Measurements from ENCODE around the gene KRT27. TPM values are rescaled to one million over a fixed set of nuclear protein-coding genes. Genes with fewer than 3 reads are reported as not detected.

The KRT27 gene
- total and polyA plus RNA-seq, 9 of the 15 experiments (the other 6 are each of a cell fraction or from before 2014, with no cell fraction given): 0.10 TPM; not detected in 8

- TF ChIP-seq, protein P1, sequence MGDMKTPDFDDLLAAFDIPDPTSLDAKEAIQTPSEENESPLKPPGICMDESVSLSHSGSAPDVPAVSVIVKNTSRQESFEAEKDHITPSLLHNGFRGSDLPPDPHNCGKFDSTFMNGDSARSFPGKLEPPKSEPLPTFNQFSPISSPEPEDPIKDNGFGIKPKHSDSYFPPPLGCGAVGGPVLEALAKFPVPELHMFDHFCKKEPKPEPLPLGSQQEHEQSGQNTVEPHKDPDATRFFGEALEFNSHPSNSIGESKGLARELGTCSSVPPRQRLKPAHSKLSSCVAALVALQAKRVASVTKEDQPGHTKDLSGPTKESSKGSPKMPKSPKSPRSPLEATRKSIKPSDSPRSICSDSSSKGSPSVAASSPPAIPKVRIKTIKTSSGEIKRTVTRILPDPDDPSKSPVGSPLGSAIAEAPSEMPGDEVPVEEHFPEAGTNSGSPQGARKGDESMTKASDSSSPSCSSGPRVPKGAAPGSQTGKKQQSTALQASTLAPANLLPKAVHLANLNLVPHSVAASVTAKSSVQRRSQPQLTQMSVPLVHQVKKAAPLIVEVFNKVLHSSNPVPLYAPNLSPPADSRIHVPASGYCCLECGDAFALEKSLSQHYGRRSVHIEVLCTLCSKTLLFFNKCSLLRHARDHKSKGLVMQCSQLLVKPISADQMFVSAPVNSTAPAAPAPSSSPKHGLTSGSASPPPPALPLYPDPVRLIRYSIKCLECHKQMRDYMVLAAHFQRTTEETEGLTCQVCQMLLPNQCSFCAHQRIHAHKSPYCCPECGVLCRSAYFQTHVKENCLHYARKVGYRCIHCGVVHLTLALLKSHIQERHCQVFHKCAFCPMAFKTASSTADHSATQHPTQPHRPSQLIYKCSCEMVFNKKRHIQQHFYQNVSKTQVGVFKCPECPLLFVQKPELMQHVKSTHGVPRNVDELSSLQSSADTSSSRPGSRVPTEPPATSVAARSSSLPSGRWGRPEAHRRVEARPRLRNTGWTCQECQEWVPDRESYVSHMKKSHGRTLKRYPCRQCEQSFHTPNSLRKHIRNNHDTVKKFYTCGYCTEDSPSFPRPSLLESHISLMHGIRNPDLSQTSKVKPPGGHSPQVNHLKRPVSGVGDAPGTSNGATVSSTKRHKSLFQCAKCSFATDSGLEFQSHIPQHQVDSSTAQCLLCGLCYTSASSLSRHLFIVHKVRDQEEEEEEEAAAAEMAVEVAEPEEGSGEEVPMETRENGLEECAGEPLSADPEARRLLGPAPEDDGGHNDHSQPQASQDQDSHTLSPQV (IDR thresholded peaks at IDR 0.05): peak; percentile 69
- peak; percentile 32; the same call in 1 of the 2 replicates for TF ChIP-seq MGA (IDR thresholded peaks at IDR 0.05)
- TF ChIP-seq MEIS2 (IDR thresholded peaks at IDR 0.05; ENCODE audit: partially characterized antibody): peak; percentile 76
- TF ChIP-seq LARP7 (IDR thresholded peaks at IDR 0.05): no peak
- 0 out of 2 replicates have a peak, but pooled peaks have one; percentile 25 for TF ChIP-seq SPI1 (IDR thresholded peaks at IDR 0.05; ENCODE audit: borderline replicate concordance, low read depth, low read length)
- TF ChIP-seq NRF1 (conservative IDR thresholded peaks at IDR 0.05 in 1 of 2, IDR thresholded peaks at IDR 0.05 in 1 of 2): peak; percentile 63; a peak in 3 of 4 replicates
- TF ChIP-seq NR4A1 (CRISPR knock-in tag; IDR thresholded peaks at IDR 0.05): no peak
- TF ChIP-seq NR4A1 (tag; IDR thresholded peaks at IDR 0.05): 0 out of 2 replicates have a peak, but pooled peaks have one; percentile 37
- peak in 1 of 3 experiments; percentile 20 for TF ChIP-seq YY1 (IDR thresholded peaks at IDR 0.05; ENCODE audit: borderline replicate concordance in 1 of 3, control insufficient read depth in 1 of 3, extremely low read depth in 1 of 3, insufficient read depth in 3 of 3, insufficient read length in 1 of 3, insufficient replicate concordance in 2 of 3, low read depth in 1 of 3, low read length in 2 of 3)
- TF ChIP-seq ZNF436 (CRISPR knock-in tag; IDR thresholded peaks at IDR 0.05): no peak
Observed at GRCh38 chr17:40820228-40820838, 38.0 kb upstream of the KRT27 start (continued).

Measured in K562 (cell line).